ENCODE data around the gene PITX1. TPM values are rescaled to one million over a fixed set of nuclear protein-coding genes. Genes with fewer than 3 reads are reported as not detected.
"Not testable (repeated sequence)": the region's sequence is repeated elsewhere in the genome, so short reads cannot be mapped to it uniquely, and the experiment has no call there.

PITX1 gene
- total and polyA plus RNA-seq, 7 donors = 13.6 to 103 (median 42.7) TPM

GRCh38 chr5:135005076-135005475 lies 29.0 kb downstream of the PITX1 start:
- TF ChIP-seq CTCF (IDR thresholded peaks at IDR 0.05) = no peak
- Histone ChIP-seq H3K9me3 (no peaks in the 10 kb centered on the region), H3K4me3 (no peak overlapping the region), H3K4me1 (no peaks in the 10 kb centered on the region), H3K36me3 (ENCODE audit: insufficient read depth in 1 of 2, low read depth in 1 of 2) (no peaks in the 10 kb centered on the region), H3K27ac (no peak overlapping the region), H3K27me3 (ENCODE audit: insufficient read depth in 3 of 3, low read length in 2 of 3) (no peaks in the 10 kb centered on the region)
- intact Hi-C loops (cut with DNase I) = no loop called here
- 79 to 100% (median 100%) methylated on average over 3 of the region's 3 CpGs for WGBS, 3 donors
- ATAC-seq = no peak
- DNase-seq = no peak

DNA sequence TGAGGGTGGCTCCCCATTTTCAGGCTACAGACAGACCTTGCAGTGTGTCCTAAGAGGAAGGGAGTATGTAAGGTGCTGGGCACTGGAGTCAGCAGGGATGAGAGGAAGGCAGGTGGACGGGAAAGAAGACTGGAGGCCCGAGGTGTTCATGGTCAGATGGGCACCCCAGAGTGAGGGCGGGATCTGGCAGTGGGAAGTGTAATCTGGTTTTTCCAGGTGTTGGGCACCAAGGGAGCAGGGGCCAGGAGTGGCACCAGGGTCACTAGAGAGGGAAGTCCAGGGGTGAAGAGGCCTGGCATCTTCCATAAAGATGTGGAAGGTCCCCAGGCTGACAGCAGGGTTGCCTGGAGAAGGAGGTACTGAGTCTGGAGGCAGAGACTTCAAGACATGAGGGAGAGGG lies 29.7 kb downstream of the PITX1 start:
- no peak for ATAC-seq
- TF ChIP-seq CTCF (IDR thresholded peaks at IDR 0.05) = no peak
- H3K36me3 ChIP-seq (ENCODE audit: insufficient read depth in 1 of 2, low read depth in 1 of 2) = no peaks in the 10 kb centered on the region
- H3K9me3 ChIP-seq = no peaks in the 10 kb centered on the region
- DNase-seq = no peak
- 92 to 97% (median 93%) methylated on average over 3 of the region's 3 CpGs for WGBS, 3 donors
- H3K4me1 ChIP-seq = no peaks in the 10 kb centered on the region
- intact Hi-C loops (cut with DNase I) = no loop called here
- H3K27ac ChIP-seq = no peak overlapping the region
- H3K27me3 ChIP-seq (ENCODE audit: insufficient read depth in 3 of 3, low read length in 2 of 3) = no peaks in the 10 kb centered on the region
- H3K4me3 ChIP-seq = no peak overlapping the region

- H3K27ac ChIP-seq; H3K27me3 ChIP-seq (ENCODE audit: insufficient read depth in 3 of 3, low read length in 2 of 3); DNase-seq; H3K36me3 ChIP-seq (ENCODE audit: insufficient read depth in 1 of 2, low read depth in 1 of 2); ATAC-seq; intact Hi-C loops (cut with DNase I); H3K9me3 ChIP-seq; H3K4me3 ChIP-seq; H3K4me1 ChIP-seq: not testable (repeated sequence)
- 91 to 97% (median 91%) methylated on average over 5 of the region's 5 CpGs for WGBS, 3 donors
These were observed 36.0 kb downstream of the PITX1 start for GRCh38 chr5:134998068-134998467.

GRCh38 chr5:134997015-134997414 lies 37.0 kb downstream of the PITX1 start:
- Histone ChIP-seq H3K27me3 (ENCODE audit: insufficient read depth in 3 of 3, low read length in 2 of 3) (no peaks in the 10 kb centered on the region), H3K27ac (no peak overlapping the region), H3K4me3 (no peak overlapping the region), H3K9me3 (no peaks in the 10 kb centered on the region), H3K36me3 (ENCODE audit: insufficient read depth in 1 of 2, low read depth in 1 of 2) (no peaks in the 10 kb centered on the region), H3K4me1 (peaks cover 5% of the 10 kb centered on the region)
- ATAC-seq (no peak), DNase-seq (no peak)
- WGBS, 3 donors = 82 to 87% (median 84%) methylated on average over 10 to 11 of the region's 11 CpGs
- intact Hi-C loops (cut with DNase I) = no loop called here
- no peak for TF ChIP-seq CTCF (IDR thresholded peaks at IDR 0.05)

- Histone ChIP-seq H3K36me3 (ENCODE audit: insufficient read depth in 1 of 2, low read depth in 1 of 2) (no peaks in the 10 kb centered on the region), H3K27ac (no peak overlapping the region), H3K27me3 (ENCODE audit: insufficient read depth in 3 of 3, low read length in 2 of 3) (no peaks in the 10 kb centered on the region), H3K4me1 (peaks cover 5% of the 10 kb centered on the region), H3K4me3 (no peak overlapping the region), H3K9me3 (no peaks in the 10 kb centered on the region)
- intact Hi-C loops (cut with DNase I) = no loop called here
- 88 to 92% (median 89%) methylated on average over 8 of the region's 8 CpGs for WGBS, 3 donors
- TF ChIP-seq CTCF (IDR thresholded peaks at IDR 0.05) = no peak
- DNase-seq (no peak), ATAC-seq (no peak)
These were observed 38.1 kb downstream of the PITX1 start for GRCh38 chr5:134995850-134996402.

Measured in psoas muscle (tissue), 8 donors.